ENCODE measurements around the gene PCGF3.
"Not testable (repeated sequence)": the region's sequence is repeated elsewhere in the genome, so short reads cannot be mapped to it uniquely, and the experiment has no call there.

The PCGF3 gene

GRCh38 chr4:725391-726234 lies 20.0 kb downstream of the PCGF3 start:
- DNase-seq (ENCODE audit: low read depth in 2 of 2) = no peak

DNA sequence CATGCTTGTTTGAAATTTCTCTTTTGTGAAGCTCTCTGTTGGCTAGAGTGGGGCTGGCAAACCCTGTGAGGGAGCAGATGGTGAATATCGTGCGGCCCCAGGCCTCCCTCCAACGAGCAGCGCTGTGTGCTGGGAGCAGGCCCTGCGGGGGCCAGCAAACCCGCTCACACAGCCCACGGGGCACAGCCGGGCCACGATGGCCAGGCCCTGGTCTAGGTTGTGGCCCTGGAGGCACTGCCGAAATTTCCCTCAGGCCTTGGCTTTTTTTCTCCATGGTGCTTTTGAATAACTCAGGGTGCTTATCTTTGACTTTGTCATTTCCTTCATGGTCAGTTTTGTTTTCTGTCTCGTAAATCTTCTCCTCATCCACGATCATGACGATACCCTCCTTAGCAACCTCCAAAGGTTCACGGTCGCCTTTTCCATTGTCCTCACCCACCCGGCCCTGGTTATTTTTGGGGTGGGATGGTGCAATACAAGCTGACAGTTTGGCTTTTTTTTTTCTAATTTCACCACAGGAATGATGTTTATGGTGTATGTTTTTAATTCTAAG lies 20.7 kb downstream of the PCGF3 start:
- DNase-seq (ENCODE audit: low read depth in 2 of 2) = no peak

DNA sequence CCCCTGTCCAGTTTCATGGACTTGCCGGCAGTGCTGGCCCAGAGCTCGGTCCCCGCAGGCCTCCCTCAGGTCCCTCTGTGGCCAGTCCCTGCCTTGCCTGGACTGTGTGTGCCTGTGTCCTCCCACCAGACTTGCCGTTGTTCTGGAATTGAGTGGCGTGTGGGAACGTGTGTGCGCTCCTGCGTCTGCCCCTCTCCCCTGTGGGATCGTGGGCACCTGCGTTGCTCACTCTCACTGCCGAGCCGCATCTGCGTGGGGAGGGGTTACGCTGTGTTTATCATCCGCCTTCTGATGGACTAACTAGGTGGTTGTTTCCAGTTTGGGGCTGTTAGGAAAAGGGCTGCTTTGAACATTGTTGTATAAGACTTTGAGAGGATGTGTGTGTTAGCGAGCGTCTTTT lies 21.2 kb downstream of the PCGF3 start:
- DNase-seq (ENCODE audit: low read depth in 2 of 2) = no peak

GRCh38 chr4:727576-727975 lies 21.9 kb downstream of the PCGF3 start:
- no peak for DNase-seq (ENCODE audit: low read depth in 2 of 2)

- DNase-seq (ENCODE audit: low read depth in 2 of 2) = no peak
These were observed 24.0 kb downstream of the PCGF3 start for GRCh38 chr4:729336-730315.

DNA sequence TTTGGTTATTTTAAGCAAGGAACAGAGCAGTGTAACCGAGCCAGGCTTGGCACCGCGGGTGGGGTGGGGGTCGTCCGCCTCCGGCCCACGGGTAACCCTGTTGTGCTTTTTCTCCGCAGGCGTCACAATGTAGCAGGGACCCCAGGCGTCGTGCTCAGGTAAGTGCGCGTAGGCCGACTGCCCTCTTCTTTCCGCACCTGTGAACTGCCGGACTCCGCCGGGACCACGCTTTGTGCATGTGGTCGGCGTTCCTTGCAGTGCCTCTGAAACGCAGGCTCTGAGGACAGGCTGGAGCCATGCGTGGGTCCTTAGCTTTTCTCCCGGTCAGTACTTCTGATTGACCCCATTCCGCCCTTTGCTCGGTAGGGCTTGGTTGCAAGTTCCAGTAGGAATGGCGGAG lies 24.9 kb downstream of the PCGF3 start:
- no peak for DNase-seq (ENCODE audit: low read depth in 2 of 2)

DNA sequence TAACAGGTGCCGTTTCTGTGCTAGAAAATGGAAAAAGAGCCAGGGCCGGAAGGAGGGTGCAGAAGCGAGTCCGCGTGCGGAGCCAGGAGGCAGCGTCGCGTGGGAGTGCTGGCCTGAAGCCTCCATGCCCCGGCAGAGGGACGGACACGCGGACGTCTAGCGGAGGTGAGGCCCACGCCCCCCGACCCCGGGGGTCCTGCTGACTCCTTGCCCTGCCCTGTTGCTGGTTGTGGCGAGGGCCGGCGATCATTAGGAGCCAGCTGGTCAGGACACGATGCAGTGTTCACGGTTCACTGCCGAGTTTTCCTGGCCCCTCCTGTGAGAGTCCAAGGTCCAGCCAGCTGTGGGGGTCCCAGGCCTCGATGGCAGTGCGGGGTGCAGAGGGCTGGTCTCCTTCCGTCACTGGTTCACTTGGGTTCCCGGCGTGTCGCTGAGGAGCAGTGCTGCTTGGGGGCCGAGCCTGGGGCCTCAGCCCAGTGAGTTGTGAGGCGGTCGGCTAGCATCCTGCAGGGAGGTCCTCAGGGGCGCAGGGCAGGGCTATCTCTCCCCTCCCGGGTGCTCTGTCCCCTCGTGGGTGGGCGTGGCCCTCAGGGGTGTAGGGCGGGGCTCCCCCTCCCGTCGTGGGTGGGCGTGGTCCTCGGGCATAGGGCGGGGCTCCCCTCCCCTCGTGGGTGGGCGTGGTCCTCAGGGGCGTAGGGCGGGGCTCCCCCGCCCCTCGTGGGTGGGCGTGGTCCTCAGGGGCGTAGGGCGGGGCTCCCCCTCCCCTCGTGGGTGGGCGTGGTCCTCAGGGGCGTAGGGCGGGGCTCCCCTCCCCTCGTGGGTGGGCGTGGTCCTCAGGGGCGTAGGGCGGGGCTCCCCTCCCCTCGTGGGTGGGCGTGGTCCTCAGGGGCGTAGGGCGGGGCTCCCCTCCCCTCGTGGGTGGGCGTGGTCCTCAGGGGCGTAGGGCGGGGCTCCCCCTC lies 25.6 kb downstream of the PCGF3 start:
- not testable (repeated sequence) for DNase-seq (ENCODE audit: low read depth in 2 of 2)

GRCh38 chr4:731954-732353 lies 26.3 kb downstream of the PCGF3 start:
- not testable (repeated sequence) for DNase-seq (ENCODE audit: low read depth in 2 of 2)

- no peak for DNase-seq (ENCODE audit: low read depth in 2 of 2)
These were observed 26.9 kb downstream of the PCGF3 start for GRCh38 chr4:732486-732885.

DNA sequence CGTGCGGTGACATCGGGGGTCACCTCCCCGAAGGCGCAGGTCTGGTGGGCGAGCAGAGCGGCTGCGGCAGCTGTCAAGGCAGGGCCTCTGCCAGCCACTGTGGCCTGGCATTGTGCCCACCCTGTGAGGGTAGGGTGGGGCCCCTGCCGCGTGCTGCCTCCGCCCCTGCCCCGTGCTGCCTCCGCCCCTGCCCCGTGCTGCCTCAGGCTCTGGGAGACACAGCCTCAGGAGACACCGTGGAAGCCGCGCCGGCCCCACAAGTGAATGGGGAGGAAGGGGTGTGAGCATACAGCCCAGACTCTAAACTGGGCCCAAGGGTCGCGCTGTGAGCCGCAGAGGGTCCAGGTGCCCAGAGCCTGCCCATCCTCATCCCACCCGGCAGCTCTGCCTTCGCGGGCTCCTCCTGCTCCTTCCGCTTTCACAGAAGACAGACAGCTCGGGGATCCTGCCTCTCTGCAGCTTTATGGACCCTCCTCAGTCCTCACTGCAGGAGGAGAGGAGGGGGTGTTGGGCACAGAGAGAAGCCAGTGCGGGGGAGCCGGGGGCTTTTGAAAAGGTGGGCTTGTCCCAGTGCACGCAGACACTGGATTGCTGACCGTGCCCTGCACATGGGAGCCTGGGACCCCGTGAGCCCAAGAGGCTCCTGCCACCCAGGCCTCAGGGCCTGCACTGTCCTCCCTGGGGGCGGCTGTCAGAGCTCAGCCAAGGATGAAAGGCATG lies 27.4 kb downstream of the PCGF3 start:
- DNase-seq (ENCODE audit: low read depth in 2 of 2) = no peak

- no peak for DNase-seq (ENCODE audit: low read depth in 2 of 2)
These were observed 28.0 kb downstream of the PCGF3 start for GRCh38 chr4:733631-733980.

DNA sequence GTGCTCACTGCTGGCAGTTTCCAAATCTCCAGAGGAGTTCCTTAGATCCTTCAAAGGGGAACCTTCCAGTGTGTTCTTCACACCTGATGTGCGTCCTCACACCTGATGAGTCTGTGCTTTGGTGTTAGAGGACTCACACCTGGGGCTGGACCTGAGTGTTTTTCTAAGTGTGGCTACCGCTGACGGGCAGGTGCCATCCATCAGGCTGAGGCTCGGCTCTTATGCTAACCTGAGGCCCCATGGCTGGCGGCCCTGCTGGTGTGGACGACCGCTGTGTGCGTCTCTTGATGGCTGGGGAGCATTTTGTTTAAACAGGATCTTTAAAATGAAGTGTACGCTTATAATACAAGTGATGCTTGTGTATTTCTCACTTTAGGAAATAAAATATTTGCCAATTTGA lies 28.4 kb downstream of the PCGF3 start:
- DNase-seq (ENCODE audit: low read depth in 2 of 2) = no peak

DNA sequence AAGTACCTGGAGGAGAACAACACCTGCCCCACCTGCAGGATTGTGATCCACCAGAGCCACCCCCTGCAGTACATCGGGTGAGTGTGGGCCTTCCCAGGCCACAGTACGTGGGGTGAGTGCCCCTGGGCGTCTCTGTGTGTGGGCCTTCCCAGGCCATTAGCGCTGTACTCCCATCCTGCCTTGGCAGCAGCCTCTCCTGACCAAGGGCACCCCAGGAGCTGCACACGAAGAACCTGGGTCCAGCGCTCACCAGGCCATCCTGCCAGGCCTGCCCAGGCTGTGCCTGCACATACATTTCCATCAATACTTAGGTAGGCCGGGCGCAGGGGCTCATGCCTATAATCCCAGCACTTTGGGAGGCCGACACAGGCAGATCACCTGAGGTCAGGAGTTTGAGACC lies 29.3 kb downstream of the PCGF3 start:
- no peak for DNase-seq (ENCODE audit: low read depth in 2 of 2)

GRCh38 chr4:735583-735982 lies 30.0 kb downstream of the PCGF3 start:
- no peak for DNase-seq (ENCODE audit: low read depth in 2 of 2)

DNA sequence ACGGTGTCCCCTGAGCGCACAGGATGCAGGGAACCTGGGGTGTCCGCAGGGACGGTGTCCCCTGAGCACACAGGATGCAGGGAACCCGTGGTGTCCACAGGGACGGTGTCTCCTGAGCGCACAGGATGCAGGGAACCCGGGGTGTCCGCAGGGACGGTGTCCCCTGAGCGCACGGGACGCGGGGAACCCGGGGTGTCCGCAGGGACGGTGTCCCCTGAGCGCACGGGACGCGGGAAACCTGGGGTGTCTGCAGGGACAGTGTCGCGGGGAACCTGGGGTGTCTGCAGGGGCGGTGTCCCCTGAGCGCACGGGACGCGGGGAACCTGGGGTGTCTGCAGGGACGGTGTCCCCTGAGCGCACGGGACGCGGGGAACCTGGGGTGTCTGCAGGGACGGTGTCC lies 30.9 kb downstream of the PCGF3 start:
- DNase-seq (ENCODE audit: low read depth in 2 of 2) = not testable (repeated sequence)

- DNase-seq (ENCODE audit: low read depth in 2 of 2) = no peak
These were observed 33.2 kb downstream of the PCGF3 start for GRCh38 chr4:738781-739280.

GRCh38 chr4:739569-739968 lies 33.9 kb downstream of the PCGF3 start:
- DNase-seq (ENCODE audit: low read depth in 2 of 2) = no peak

GRCh38 chr4:740011-740410 lies 34.4 kb downstream of the PCGF3 start:
- DNase-seq (ENCODE audit: low read depth in 2 of 2) = no peak

DNA sequence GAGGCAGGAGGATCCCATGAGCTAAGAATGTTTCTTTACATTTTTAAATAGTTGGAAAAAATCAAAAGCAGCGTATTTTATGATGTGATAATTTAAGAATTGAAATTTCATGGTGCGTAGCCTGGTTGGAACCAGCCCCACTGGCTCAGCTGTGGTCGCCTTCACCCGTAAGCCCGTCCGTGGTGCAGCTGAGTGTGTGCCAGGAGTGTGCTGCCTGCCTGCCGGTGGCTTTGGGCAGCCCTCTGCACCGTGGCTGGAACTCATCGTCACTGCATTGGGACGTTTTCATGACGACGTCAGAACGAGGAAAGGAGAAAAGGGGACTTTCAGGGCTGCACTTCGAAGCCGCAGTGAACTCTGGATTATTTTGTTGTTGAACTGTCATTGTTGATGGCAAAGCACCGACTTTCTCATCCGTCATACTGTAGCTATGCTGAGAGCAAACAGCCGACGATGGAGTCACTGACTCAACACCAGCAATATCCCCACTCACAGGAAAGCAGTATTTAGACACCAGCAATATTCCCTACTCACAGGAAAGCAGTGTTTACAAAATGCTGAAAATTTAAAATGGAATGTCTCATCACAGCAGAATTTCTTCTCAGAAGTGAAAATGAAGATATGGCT lies 35.1 kb downstream of the PCGF3 start:
- DNase-seq (ENCODE audit: low read depth in 2 of 2) = no peak

All from stimulated activated CD4-positive, alpha-beta T cell treated with anti-CD3 and anti-CD28 coated beads, Interleukin-4, amount 100 ng/mL, for 48 hours (primary cell).